NCI-H446 (cell line): ENCODE measurements around the gene STX4.
A peak's percentile ranks its signal among the peaks of the same experiment; 100 is the strongest.

Experiments used
- DNase-seq, 2 experiments: peaks; one replicate each; lab custom pipeline; 2025; lab: John Stamatoyannopoulos, UW

Gene STX4, protein sequence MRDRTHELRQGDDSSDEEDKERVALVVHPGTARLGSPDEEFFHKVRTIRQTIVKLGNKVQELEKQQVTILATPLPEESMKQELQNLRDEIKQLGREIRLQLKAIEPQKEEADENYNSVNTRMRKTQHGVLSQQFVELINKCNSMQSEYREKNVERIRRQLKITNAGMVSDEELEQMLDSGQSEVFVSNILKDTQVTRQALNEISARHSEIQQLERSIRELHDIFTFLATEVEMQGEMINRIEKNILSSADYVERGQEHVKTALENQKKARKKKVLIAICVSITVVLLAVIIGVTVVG

DNA sequence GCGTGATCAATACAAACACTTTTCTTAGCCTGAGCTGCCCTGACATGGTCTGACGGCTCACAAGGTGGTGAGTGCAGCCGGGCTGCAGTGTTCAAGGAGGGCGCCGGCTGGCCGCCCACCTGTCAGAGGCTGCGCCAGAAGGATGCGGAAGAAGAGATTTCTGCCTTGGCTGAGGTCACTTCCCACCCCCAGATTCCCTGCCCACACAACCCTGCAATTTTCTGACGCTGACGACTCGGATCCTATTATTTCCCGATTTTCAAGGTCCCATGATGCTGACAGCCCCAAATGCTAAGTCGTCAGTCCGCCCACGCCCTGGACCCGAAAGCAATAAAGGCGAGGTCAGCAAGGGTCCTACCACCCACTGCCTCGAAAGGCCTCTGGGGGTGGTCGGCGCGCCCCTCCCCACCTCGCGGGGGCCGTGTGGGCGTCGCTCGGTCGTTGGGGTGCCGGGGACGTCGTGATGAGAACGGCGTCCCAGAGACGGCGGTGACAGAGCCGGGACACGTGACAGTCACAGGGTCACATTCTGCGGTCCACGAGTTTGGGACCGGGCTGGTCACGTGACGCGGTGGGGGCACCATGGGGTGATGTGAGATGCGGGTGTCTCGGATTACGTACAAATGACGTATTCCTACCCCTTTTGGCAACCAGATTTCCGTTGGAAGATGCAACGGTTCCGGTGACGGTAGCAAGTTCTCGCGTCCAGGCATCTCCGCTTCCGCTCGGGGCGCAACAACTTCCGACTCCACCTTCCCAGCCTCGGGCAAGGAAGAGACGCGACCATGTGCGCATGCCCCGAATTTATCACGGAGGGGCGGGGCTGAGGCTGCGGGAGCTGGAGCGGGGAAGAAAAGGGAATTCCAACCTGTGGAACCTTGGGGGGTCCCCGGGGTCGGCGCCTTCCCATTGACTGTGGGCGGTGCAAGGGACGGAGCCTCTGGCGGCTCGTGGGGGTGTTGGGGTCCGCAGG, at the start of gene STX4:
STX4 (plus strand) TSS at position 823 of the 973 bp plus-strand sequence. CDS start 248 bp downstream, outside the sequence.
- peak; percentile 86 to 96 for DNase-seq

DNA sequence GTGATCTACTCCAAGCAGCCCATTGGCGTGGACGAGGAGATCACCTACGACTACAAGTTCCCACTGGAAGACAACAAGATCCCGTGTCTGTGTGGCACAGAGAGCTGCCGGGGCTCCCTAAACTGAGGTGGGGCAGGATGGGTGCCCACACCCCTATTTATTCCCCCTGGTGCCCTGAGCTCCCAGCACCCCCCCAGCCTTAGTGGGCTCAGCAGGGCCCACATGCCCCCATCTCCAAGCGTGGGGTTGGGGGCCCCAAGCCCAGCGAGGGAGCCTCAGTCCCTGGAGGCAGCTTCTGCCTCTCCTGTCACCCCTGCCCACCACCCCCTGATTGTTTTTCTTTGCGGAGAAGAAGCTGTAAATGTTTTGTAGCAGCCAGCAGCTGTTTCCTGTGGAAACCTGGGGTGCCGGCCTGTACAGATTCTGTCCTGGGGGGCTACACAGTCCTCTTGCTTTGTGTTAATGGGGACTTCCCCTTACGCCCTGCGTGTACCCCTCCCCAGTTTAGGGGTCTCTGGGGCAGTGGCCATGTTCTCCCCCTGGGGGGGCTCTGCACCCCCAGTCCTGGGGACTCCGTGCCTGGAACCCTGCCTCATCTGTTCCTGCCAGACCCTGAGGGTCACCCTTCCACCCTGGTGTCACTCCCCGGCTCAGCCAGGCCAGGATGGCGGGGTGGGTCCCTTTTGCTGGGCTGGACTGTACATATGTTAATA, 49.3 kb upstream of the STX4 start:
- DNase-seq: no peak

DNA sequence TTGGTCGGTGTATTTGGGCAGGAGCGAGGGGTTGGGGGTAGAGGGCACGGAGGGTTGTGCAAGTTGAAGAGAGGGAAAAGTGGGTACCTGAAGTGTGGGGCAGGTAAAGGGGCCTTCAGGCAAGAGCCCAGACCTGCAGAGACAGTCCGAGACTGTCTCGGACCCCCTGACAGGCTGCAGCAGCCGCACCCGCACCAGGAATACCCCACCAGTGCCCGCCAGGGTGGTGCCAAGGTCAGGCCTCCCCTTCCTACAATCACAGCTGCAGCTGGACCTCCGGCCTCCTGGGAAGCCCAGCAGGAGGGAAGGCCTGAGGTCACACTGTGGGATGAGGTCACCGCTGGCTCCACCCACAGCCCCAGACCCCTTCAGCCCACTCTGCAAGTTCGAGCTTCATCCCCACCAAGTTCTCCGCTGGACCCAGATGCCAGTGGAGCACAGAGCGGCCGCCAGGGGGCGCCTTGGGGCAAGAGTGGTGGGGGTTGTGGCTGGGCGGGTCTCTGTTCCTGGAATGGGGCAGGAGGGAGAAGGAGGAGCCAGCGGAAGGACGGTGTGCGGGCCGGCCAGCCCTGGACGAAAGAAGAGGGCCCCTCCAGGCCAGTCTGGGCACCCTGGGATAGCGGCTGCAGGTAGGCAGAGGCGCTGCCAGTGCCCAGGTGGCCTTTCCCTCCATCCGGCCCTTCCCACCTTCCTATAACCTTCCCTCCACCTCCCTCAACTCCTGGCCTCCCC, 48.5 kb upstream of the STX4 start, which contains the start of gene HSD3B7:
HSD3B7 (plus strand) TSS at position 539 of the 732 bp plus-strand sequence. CDS start 452 bp downstream, outside the sequence.
- DNase-seq: peak; percentile 11 to 81

DNA sequence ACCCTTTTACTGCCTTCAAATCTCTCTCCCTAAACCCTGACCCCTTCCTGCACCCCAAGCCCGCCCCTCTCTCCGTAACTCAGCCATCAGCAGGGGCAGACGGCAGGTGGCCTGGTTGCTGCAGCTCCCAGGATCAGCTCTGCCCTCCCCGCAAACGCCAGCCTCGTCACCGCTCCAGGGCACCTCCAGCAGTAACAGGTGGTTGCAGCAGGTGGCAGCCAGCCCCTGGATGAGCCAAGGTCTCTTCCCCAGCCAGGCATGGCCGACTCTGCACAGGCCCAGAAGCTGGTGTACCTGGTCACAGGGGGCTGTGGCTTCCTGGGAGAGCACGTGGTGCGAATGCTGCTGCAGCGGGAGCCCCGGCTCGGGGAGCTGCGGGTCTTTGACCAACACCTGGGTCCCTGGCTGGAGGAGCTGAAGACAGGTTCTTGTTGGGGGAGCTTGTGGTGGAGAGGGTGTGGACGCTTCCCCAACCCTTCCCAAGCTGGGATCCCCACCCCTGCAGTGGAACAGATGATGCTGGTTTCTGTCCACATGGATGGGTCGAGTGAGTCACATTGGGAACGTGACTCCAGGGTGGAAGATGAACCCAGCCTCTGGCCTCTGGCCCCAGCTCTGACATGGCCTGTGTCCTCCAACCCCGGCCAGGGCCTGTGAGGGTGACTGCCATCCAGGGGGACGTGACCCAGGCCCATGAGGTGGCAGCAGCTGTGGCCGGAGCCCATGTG, 47.8 kb upstream of the STX4 start:
- DNase-seq: peak in 1 of 2 experiments; percentile 28

DNA sequence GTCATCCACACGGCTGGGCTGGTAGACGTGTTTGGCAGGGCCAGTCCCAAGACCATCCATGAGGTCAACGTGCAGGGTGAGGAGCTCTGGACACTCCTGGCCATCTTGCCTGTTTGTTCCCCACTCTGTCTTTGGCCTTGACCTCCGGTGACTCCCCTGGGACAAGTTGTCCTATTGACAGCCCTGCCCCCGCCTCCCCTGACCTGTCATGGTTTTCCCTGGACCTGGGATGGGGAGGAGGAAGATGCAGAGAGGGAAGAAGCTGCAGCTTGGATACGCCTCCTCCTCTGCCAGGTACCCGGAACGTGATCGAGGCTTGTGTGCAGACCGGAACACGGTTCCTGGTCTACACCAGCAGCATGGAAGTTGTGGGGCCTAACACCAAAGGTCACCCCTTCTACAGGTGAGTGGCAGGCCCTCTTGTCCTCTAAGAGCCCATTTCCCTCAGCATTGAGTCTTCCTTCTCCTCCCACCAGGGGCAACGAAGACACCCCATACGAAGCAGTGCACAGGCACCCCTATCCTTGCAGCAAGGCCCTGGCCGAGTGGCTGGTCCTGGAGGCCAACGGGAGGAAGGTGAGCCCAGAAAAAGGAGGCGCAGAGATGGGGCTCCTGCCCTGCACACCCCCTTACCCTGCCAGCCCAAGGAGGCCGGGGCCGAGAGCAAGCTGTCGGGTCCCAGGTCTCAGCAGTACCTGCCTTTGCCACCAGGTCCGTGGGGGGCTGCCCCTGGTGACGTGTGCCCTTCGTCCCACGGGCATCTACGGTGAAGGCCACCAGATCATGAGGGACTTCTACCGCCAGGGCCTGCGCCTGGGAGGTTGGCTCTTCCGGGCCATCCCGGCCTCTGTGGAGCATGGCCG, 47.0 kb upstream of the STX4 start:
- DNase-seq: no peak

DNA sequence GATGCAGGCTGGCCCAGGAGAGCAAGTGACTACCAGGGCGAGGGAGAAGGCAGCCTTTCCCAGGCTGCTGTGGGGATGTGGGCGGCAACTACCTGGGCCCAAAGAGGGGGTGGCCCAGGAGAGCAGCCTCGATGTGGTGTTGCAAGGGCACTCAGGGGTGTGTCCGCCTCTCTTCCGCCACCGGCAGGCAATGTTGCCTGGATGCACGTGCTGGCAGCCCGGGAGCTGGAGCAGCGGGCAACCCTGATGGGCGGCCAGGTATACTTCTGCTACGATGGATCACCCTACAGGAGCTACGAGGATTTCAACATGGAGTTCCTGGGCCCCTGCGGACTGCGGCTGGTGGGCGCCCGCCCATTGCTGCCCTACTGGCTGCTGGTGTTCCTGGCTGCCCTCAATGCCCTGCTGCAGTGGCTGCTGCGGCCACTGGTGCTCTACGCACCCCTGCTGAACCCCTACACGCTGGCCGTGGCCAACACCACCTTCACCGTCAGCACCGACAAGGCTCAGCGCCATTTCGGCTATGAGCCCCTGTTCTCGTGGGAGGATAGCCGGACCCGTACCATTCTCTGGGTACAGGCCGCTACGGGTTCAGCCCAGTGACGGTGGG, 45.7 kb upstream of the STX4 start:
- no peak for DNase-seq

DNA sequence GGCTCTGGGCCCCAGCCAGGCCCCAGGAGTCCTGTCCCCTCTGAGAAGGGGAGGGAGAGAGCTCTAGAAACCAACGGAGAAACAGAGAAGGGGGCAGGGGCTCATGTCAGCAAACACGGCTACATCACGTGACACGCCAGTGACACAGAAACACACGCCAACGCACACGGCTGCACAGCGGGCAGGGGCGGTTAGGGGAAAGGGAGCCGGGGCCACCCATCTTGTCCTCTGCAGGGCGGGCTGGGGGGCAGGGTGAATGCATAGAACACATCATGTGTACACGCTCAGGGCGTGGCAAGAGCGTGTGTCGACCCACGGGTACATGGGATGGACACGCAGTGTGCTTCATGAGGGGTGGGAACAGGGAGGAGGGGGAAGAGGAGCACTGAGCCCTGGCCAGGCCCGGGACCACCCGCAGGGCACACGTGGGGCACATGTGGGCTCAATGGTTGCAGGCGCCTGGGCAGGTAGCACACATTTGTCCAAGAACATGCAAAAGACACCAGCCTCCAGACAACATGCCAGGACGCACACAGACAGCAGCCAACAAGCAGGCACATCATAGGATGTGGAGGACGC, 43.8 kb upstream of the STX4 start:
- no peak for DNase-seq

DNA sequence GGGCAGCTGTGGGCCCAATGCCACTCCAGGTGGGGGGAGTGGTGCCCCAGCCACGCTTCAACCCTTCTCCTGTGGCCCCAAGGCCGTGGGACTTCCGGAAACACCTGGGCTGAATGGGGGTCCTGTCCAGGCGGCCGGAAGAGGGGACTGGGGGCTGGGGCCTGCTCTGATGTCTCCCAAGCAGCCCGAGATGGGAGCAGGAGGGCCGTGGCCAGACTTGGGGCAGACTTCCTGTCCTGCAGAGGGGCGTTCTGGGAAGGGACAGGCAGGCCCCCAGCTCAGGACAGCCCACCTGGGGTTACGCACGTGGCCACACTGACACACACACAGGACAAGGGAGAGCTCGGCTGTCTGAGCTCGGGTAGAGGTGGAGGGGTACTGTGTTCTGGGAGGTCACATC, 43.3 kb upstream of the STX4 start:
- no peak for DNase-seq

DNA sequence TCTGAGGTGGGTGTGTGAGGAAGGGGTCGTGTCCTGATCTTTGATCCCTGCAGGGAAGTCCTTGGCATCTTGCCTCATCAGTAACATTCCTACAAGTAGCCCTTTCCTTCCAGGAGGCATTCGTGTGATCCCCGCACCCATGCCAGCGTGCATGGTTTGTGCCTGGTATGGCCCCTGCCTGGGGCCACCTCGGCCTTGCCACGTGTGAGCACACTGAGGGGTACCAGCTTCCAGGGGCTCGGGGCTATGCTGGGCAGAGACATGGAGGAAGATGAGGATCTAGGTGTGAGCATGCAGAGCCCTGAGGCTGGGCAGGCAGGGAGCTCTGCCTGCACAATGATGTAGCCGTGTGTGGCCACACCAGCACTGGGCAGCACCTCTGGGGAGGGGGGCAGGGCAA, 42.3 kb upstream of the STX4 start:
- no peak for DNase-seq

DNA sequence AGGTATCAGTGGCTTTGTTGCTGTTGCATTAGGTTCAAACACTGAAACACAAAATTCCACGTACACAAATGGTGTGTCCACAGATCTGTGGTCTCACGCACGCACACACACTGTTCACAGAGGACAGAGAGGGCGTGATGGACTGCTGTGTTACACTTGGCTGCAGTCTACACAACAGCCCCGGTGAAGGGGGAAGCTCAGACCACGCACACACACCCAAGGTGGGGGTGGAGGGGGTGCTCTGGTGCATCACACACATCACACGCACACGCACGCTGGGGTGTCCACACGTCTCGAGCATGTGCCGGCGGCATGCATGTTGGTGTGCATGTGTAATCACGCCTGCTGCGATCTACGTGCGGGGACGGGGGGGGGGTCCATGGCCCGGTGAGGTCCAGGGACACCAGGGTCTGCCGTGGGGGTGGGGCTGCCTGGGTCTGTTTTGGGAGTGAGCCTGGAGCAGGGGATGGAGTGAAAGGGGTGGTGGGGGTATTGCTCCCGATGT, 41.0 kb upstream of the STX4 start:
- no peak for DNase-seq

DNA sequence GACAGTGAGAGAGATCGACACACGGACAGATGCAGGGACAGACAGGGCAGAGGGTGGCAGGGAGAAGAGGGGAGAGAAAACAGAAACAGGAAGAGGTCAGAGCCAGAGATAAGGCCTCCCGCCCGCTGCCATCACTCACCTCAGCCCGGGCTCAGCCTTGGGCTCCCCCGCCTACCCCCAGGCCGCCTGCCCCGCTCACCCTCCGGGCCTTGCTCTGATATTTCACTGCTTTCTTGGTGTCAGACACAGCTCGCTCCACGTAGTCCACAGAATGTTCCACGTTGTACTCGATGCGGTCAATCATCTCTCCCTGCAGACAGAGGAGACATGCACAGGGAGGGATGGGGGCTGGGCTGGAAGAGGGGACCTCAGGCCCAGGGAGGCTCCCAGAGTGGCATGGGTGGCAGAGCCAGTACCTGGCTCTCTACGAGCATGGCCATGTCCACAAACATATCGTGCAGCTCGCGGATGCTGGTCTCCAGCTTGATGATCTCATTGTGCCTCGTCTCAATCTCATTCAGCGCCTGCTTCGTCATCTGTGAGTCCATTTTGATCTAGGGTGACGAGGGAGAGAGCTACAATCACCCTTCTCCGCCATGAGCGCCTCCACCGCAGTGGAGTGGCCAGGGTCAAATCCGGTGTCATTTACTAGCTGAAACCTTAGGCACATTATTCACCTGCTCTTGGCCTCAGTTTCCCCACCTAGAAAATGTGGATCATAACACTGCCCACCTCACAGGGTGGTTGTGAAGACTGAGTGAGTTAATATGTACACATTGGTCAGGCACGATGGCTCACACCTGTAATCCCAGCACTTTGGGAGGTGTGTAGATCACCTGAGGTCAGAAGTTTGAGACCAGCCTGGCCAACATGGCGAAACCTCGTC, 40.2 kb upstream of the STX4 start:
- DNase-seq: no peak

DNA sequence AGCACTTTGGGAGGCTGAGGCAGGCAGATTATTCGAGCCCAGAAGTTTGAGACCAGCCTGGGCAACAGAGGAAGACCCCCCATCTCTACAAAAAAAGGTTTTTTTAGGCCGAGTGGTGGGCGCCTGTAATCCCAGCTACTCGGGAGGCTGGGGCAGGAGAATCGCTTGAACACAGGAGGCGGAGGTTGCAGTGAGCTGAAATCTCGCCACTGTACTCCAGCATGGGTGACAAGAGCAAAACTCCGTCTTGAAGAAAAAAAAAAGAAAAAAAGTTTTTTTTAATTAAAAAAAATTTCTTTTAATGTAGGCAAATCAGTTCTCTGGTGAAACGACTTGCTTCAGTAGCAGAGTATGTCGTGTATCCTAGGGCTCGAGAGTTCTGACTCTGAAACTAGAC, 37.4 kb upstream of the STX4 start:
- no peak for DNase-seq

DNA sequence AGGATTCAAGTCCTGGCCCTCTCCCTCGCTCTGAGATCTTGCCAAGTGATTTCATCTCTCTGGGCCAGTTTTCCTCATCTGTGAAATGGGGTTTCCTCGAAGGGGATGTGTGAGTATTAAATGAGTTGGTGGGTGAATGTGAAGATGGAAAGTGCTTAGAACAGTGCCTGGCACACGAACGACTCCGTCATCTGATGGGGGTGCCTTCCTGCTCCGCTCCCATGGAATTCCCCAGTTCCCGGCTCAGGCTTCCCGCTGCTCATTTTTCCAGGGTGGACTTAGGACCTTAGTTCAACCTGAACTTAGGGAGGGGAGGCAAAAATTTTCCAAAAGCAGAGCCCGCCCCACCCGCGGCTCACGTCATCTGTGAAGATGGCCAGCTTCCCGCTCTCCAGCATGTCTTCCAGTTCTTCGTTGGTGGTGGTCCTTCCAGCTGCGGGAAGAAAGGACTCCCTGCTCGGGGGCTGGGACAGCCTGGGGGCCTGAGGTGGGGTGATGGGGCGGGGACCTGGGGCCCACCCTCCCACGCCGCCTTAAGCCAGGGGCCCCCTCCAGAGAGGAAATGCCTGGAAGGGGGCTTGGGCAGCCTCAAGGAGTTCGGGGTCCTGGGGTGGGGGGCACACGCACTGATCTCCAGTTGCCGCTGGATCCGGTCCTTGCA, 36.9 kb upstream of the STX4 start:
- DNase-seq: no peak

DNA sequence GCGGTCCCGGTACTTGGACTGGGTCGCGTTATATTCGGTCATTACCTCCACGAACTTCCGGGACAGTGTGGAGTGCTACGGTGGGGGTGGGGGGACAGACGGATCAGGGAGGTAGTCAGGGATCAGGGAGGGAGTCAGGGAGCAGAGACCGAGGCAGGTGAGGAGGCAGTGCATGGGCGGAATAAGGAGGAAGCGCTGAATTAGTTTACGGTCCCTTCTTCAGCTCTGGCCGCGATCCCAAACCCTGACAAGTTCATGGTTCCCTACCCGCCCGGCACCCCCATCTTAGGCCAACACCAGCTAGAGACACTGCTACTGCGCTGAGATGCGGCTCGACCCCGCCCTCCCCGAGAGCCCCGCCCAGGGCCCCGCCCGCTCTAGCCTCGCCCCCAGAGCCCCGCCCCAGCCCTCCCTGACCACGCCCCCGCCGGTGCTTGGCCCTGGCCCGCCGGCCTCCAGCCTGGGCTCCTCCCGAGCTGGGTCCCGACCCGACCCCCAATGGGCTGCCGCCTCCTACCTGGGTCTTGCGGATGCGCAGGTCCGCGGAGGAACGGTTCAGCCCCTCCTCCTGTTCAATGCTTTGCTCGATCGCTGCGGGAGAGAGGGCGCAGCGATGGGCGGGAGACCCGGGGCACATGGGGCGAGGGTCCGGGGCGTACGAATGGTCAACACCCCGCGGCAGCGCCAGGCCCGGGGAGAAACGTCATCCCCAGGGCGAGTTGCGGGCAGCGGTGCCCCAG, 36.2 kb upstream of the STX4 start:
- DNase-seq: no peak

DNA sequence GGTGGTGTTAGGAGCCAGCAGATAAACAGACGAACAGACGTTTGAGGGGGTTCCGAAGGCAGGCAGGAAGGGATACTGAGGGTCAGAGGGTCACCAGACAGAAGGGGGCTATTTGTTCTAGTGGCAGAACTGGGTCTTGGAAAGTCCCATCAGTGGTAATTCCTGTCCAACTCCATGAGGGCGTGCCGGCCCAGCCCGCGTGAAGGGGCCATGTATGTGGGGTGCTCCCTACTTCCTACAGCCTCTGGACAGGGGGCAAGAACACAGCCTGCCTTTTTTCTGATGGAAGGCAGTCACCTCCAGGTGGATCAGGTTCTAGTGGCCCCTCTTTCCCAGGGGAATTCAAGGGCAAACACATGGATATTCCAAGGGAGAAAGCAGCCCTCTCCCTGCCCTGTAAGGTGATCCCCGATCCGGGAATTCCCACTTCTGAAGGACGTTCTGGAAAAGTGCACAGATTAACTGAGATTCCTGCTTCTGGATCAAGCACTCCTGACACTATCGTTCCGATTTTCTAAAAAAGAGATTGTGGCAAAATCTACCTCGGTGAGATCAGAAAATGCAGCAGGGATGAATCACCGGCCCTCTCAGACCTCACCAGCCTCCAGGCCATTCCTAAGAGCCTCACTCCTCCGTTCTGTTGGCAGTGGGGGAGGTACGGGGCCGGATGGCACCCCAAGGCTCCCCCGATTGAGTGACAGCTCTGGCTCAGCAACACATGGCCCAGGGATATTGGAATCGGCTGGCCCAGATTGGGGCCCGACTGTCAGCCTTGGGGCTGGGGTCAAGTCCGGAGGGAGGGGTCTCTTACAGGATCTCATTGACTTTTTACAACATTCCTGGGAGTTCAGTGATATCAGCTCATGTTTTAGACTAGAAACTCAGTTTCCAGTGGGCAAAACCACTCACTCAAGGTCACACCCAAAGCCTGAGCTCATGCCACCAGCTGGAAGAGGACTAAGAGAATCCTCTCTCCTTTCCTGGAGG, 35.3 kb upstream of the STX4 start:
- no peak for DNase-seq
